IMR-90 (cell line): ENCODE measurements around the gene ODF2. TPM values are rescaled to one million over a fixed set of nuclear protein-coding genes. Genes with fewer than 3 reads are reported as not detected.

Source experiments
- ATAC-seq: fragments of 200-7000 bp; cut with Tn5 transposase; 2 replicates; pipeline ENCODE4 v1.9.1; 2020; ENCODE audit warnings: low read depth, mild to moderate bottlenecking, moderate library complexity
- BruUV-seq: library from RNA; stranded (reverse); fragments of 400-500 nt; replicated peaks from 2 replicates; lab custom pipeline; 2021; lab: Mats Ljungman, UMichigan
- CTCF ChIA-PET: fragments of 300-600 bp; formaldehyde crosslinking; extraction: SDS; loops from one replicate; lab custom pipeline; 2021; ENCODE audit warnings: antibody characterized with exemption; lab: Yijun Ruan, JAX
- POLR2A ChIA-PET: fragments of 300-600 bp; sonication (Branson Sonifier 250); formaldehyde crosslinking; loops from one replicate; lab custom pipeline; 2022; ENCODE audit warnings: antibody characterized with exemption; ENCODE audit not compliant: unreplicated experiment; lab: Charles Lee
- DNase-seq: peaks from one replicate; pipeline ENCODE4 v3.0.0; 2013
- H2AFZ ChIP-seq: replicated peaks from 2 replicates; pipeline ENCODE3; 2013; ENCODE audit warnings: low read length, mild to moderate bottlenecking; ENCODE audit not compliant: poor library complexity
- H2AK5ac ChIP-seq: 2 replicates; pipeline ENCODE4 v1.6.1; 2013; ENCODE audit warnings: low read depth, low read length, inconsistent platforms
- H2AK9ac ChIP-seq: replicated peaks from 2 replicates; pipeline ENCODE3; 2013; ENCODE audit warnings: mild to moderate bottlenecking, low read depth, low read length, moderate library complexity; ENCODE audit not compliant: poor library complexity
- H2BK120ac ChIP-seq: 2 replicates; pipeline ENCODE4 v1.6.1; 2013; ENCODE audit warnings: low read depth, low read length, inconsistent platforms
- H2BK15ac ChIP-seq: 3 replicates; pipeline ENCODE4 v1.6.1; 2013; ENCODE audit warnings: low read depth, low read length, inconsistent platforms
- H2BK20ac ChIP-seq: 2 replicates; pipeline ENCODE4 v1.6.1; 2013; ENCODE audit warnings: low read depth, mild to moderate bottlenecking, inconsistent platforms, low read length, moderate library complexity
- H2BK5ac ChIP-seq: 2 replicates; pipeline ENCODE4 v1.6.1; 2013; ENCODE audit warnings: mild to moderate bottlenecking, low read depth, low read length, inconsistent platforms; ENCODE audit not compliant: poor library complexity, severe bottlenecking
- H3K14ac ChIP-seq: replicated peaks from 2 replicates; pipeline ENCODE4 v1.6.1; 2013; ENCODE audit warnings: low read depth, low read length, inconsistent platforms
- H3K18ac ChIP-seq: 2 replicates; pipeline ENCODE4 v1.6.1; 2013; ENCODE audit warnings: low read depth, low read length, control low read depth
- H3K23ac ChIP-seq: 2 replicates; pipeline ENCODE4 v1.6.1; 2013; ENCODE audit warnings: low read depth, low read length, inconsistent platforms
- H3K27ac ChIP-seq: 2 replicates; pipeline ENCODE4 v1.5.1; 2013; ENCODE audit warnings: mild to moderate bottlenecking, control low read depth, low read length; ENCODE audit not compliant: insufficient read depth
- H3K27me3 ChIP-seq: 2 replicates; pipeline ENCODE4 v1.6.1; 2013; ENCODE audit warnings: low read length; ENCODE audit not compliant: control insufficient read depth, insufficient read depth
- H3K36me3 ChIP-seq: 2 replicates; pipeline ENCODE4 v1.6.1; 2013; ENCODE audit warnings: low read length, mixed read lengths; ENCODE audit not compliant: control insufficient read depth, insufficient read depth
- H3K4ac ChIP-seq: 2 replicates; pipeline ENCODE4 v1.6.1; 2013; ENCODE audit warnings: low read depth, low read length, inconsistent platforms
- H3K4me1 ChIP-seq: 2 replicates; pipeline ENCODE4 v1.6.1; 2013; ENCODE audit warnings: low read length, mixed read lengths; ENCODE audit not compliant: control insufficient read depth, insufficient read depth
- H3K4me2 ChIP-seq: 2 replicates; pipeline ENCODE4 v1.6.1; 2013; ENCODE audit warnings: low read depth, mild to moderate bottlenecking, control low read depth, low read length, moderate library complexity
- H3K4me3 ChIP-seq: 2 replicates; pipeline ENCODE4 v1.5.1; 2013; ENCODE audit warnings: low read depth, mild to moderate bottlenecking, control low read depth, low read length, moderate library complexity; ENCODE audit not compliant: insufficient read depth
- H3K56ac ChIP-seq: 2 replicates; pipeline ENCODE4 v1.6.1; 2013; ENCODE audit warnings: low read length, inconsistent platforms; ENCODE audit not compliant: insufficient read depth; ENCODE audit errors: extremely low read depth
- H3K79me1 ChIP-seq, 2 experiments: 2 replicates each; pipeline ENCODE4 v1.6.1; 2013; ENCODE audit warnings: low read length in 2 of 2, inconsistent platforms in 1 of 2, low read depth in 1 of 2
- H3K9ac ChIP-seq: 2 replicates; pipeline ENCODE4 v1.6.1; 2013; ENCODE audit warnings: low read depth, low read length, control low read depth
- H3K9me1 ChIP-seq: 2 replicates; pipeline ENCODE4 v1.6.1; 2013; ENCODE audit warnings: low read length, inconsistent platforms; ENCODE audit not compliant: insufficient read depth
- H3K9me3 ChIP-seq: 2 replicates; pipeline ENCODE4 v1.6.1; 2013; ENCODE audit warnings: low read length; ENCODE audit not compliant: control insufficient read depth, insufficient read depth
- H4K20me1 ChIP-seq: 2 replicates; pipeline ENCODE4 v1.6.1; 2013; ENCODE audit warnings: low read length, inconsistent platforms; ENCODE audit not compliant: insufficient read depth
- H4K5ac ChIP-seq: 2 replicates; pipeline ENCODE4 v1.6.1; 2013; ENCODE audit warnings: mild to moderate bottlenecking, low read depth, low read length, control low read depth
- H4K8ac ChIP-seq, 2 experiments: 2 replicates each; pipeline ENCODE4 v1.6.1; 2013; ENCODE audit warnings: low read depth in 2 of 2, low read length in 2 of 2, control low read depth in 1 of 2, inconsistent platforms in 1 of 2
- H4K91ac ChIP-seq: 2 replicates; pipeline ENCODE4 v1.6.1; 2013; ENCODE audit warnings: low read depth, low read length, inconsistent platforms; ENCODE audit not compliant: insufficient read depth
- RCOR1 ChIP-seq: IDR thresholded peaks from 2 replicates; pipeline ENCODE4 v1.6.1; 2012; ENCODE audit warnings: mild to moderate bottlenecking, low read length, improper control_type of control experiment; ENCODE audit not compliant: insufficient replicate concordance
- WGBS, 2 experiments: methylation state at CpG; one replicate each; pipeline versions ENCODE4 v1.1.5 to v1.1.7; 2013; ENCODE audit warnings: missing lambda C conversion rate in 2 of 2; ENCODE audit not compliant: insufficient read length in 1 of 2; ENCODE audit errors: extremely low coverage in 2 of 2; 5-methylcytosine and 5-hydroxymethylcytosine counted together
- dilution Hi-C: fragments of 300-500 bp; cut with HindIII; formaldehyde crosslinking; loops from one replicate; pipeline ENCODE4 v1.14.3; 2018; ENCODE audit warnings: low sequenced_read_pairs; ENCODE audit not compliant: unreplicated experiment
- in situ Hi-C: fragments of 300-500 bp; cut with MboI; formaldehyde crosslinking; loops from 3 replicates; pipeline ENCODE4 v1.14.3; 2019; ENCODE audit warnings: low sequenced_read_pairs, inconsistent platforms, mixed read lengths
- intact Hi-C: fragments of 100-400 bp; cut with micrococcal nuclease; formaldehyde crosslinking; loops from 2 replicates; pipeline ENCODE4 v1.10.0; 2022
- polyA plus RNA-seq, 3 experiments: library from polyadenylated mRNA; depleted of rRNA; stranded (reverse); fragments of >200 nt; gene quantifications; 2 replicates each; pipeline ENCODE4 v1.2.3, GENCODE V29; 2012; ENCODE audit warnings: low replicate concordance in 1 of 3
- total RNA-seq: library from RNA; depleted of rRNA; stranded (reverse); fragments of >200 nt; gene quantifications from 2 replicates; pipeline ENCODE4 v1.2.3, GENCODE V29; 2012
- TF ChIP-seq, protein P1 (sequence below): conservative IDR thresholded peaks from 2 replicates; pipeline ENCODE4 v1.5.1; 2012; ENCODE audit warnings: mild to moderate bottlenecking, low read depth, low read length, improper control_type of control experiment

ODF2 gene
- total and polyA plus RNA-seq, 2 of the 4 experiments (the other 2 are of a cell fraction): 40.2 to 46.4 TPM

DNA sequence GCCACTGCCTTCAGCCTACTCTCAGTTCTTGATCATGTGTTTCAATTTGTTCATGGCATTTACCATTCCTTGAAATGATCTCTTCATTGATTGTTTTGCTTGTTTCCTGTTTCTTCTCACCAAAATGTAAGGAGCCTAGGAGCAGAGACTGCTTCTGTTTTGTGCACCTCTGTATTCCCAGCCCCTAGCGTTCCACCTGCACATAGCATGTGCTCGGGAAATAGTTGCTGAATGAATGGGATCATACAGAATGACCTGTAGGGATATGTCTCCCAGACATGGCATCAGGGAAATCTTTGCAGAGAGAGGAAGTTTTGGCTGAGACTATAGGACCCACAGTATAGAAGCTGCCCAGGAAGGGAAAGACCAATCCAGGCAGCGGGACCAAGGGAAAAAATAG is 41.3 kb upstream of the ODF2 start:
- no peak overlapping the region for H2BK15ac ChIP-seq
- H4K5ac ChIP-seq: no peak overlapping the region
- no peak overlapping the region for H3K4me3 ChIP-seq
- CTCF ChIA-PET: no interaction called here
- H3K14ac ChIP-seq: no peak overlapping the region
- POLR2A ChIA-PET: no interaction called here
- dilution Hi-C loops: no loop called here
- H3K27me3 ChIP-seq: peaks cover 25% of the 10 kb centered on the region
- DNase-seq (no peak), ATAC-seq (no peak)
- no peak overlapping the region for H3K56ac ChIP-seq
- no peaks in the 10 kb centered on the region for H3K36me3 ChIP-seq
- no peak overlapping the region for H3K23ac ChIP-seq
- in situ Hi-C loops: no loop called here
- no peak overlapping the region for H3K27ac ChIP-seq
- H2BK5ac ChIP-seq: no peak overlapping the region
- no peak overlapping the region for H4K91ac ChIP-seq
- H4K20me1 ChIP-seq: no peaks in the 10 kb centered on the region
- intact Hi-C loops: no loop called here
- peak overlapping the region; percentile 5 for H2AK9ac ChIP-seq
- no peak overlapping the region for H2AK5ac ChIP-seq
- no TSS peak for BruUV-seq
- peak overlapping the region; percentile 43 for H2AFZ ChIP-seq
- H3K18ac ChIP-seq: no peak overlapping the region
- no peak overlapping the region for H2BK20ac ChIP-seq
- H3K4me2 ChIP-seq: no peak overlapping the region
- peaks cover 5% of the 10 kb centered on the region for H3K4me1 ChIP-seq
- no peaks in the 10 kb centered on the region for H3K79me1 ChIP-seq
- no peaks in the 10 kb centered on the region for H3K9me1 ChIP-seq
- no peak overlapping the region for H3K9ac ChIP-seq
- H3K4ac ChIP-seq: no peak overlapping the region
- H4K8ac ChIP-seq: no peak overlapping the region
- TF ChIP-seq, protein P1, sequence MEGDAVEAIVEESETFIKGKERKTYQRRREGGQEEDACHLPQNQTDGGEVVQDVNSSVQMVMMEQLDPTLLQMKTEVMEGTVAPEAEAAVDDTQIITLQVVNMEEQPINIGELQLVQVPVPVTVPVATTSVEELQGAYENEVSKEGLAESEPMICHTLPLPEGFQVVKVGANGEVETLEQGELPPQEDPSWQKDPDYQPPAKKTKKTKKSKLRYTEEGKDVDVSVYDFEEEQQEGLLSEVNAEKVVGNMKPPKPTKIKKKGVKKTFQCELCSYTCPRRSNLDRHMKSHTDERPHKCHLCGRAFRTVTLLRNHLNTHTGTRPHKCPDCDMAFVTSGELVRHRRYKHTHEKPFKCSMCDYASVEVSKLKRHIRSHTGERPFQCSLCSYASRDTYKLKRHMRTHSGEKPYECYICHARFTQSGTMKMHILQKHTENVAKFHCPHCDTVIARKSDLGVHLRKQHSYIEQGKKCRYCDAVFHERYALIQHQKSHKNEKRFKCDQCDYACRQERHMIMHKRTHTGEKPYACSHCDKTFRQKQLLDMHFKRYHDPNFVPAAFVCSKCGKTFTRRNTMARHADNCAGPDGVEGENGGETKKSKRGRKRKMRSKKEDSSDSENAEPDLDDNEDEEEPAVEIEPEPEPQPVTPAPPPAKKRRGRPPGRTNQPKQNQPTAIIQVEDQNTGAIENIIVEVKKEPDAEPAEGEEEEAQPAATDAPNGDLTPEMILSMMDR: peak; percentile 11; the same call in 1 of the 2 replicates
- TF ChIP-seq RCOR1: no peak
- H2BK120ac ChIP-seq: no peak overlapping the region
- H3K9me3 ChIP-seq: no peaks in the 10 kb centered on the region
- 71% methylated on average over 2 of the region's 3 CpGs; no CpG with 5 or more reads in 1 of the 2 experiments for WGBS, 2 experiments
